Ascending aorta (tissue), 2 donors: ENCODE data around the gene R3HDM2. TPM values are rescaled to one million over a fixed set of nuclear protein-coding genes. Genes with fewer than 3 reads are reported as not detected.

ENCODE experiments used
- DNase-seq, 2 donors: peaks; one replicate each; pipeline ENCODE4 v3.0.0-alpha.2; 2019; ENCODE audit warnings: low spot score in 2 of 2
- H3K27ac ChIP-seq, 2 donors: fragments of 200-600 bp; sonication (generic); one replicate each; pipeline ENCODE4 v1.5.1; 2016 to 2017; ENCODE audit warnings: mild to moderate bottlenecking in 1 of 2
- H3K27me3 ChIP-seq: fragments of 200-600 bp; sonication (generic); one replicate; pipeline ENCODE4 v1.5.1; 2017
- H3K36me3 ChIP-seq, 2 donors: fragments of 200-600 bp; sonication (generic); one replicate each; pipeline ENCODE4 v1.5.1; 2016
- H3K4me1 ChIP-seq, 2 donors: fragments of 200-600 bp; sonication (generic); one replicate each; pipeline ENCODE4 v1.5.1; 2016 to 2017; ENCODE audit warnings: mild to moderate bottlenecking in 1 of 2
- H3K4me3 ChIP-seq, 2 donors: fragments of 200-600 bp; sonication (generic); one replicate each; pipeline ENCODE4 v1.5.1; 2016 to 2017; ENCODE audit warnings: mild to moderate bottlenecking in 1 of 2
- H3K9me3 ChIP-seq, 2 donors: fragments of 200-600 bp; sonication (generic); one replicate each; pipeline ENCODE4 v1.5.1; 2016
- intact Hi-C: fragments of 100-400 bp; cut with DNase I; formaldehyde crosslinking; loops from one replicate; pipeline ENCODE4 v1.15.1; 2023
- total RNA-seq: library from RNA; depleted of rRNA; stranded (reverse); fragments of >200 nt; gene quantifications from one replicate; pipeline ENCODE4 v1.1.0, GENCODE V29; 2016
- TF ChIP-seq, protein P1 (sequence below), 3 experiments: fragments of 200-600 bp in 2 of 3; fragments of 450-650 bp in 1 of 3; sonication (generic) in 2 of 3; IDR thresholded peaks; one replicate each; pipeline ENCODE4 v1.5.1; 2016 to 2019; ENCODE audit warnings: antibody characterized with exemption in 3 of 3, mild to moderate bottlenecking in 1 of 3, moderate library complexity in 1 of 3

The R3HDM2 gene
- total RNA-seq, 1 donor from 2014 or later, result 49.5 TPM

DNA sequence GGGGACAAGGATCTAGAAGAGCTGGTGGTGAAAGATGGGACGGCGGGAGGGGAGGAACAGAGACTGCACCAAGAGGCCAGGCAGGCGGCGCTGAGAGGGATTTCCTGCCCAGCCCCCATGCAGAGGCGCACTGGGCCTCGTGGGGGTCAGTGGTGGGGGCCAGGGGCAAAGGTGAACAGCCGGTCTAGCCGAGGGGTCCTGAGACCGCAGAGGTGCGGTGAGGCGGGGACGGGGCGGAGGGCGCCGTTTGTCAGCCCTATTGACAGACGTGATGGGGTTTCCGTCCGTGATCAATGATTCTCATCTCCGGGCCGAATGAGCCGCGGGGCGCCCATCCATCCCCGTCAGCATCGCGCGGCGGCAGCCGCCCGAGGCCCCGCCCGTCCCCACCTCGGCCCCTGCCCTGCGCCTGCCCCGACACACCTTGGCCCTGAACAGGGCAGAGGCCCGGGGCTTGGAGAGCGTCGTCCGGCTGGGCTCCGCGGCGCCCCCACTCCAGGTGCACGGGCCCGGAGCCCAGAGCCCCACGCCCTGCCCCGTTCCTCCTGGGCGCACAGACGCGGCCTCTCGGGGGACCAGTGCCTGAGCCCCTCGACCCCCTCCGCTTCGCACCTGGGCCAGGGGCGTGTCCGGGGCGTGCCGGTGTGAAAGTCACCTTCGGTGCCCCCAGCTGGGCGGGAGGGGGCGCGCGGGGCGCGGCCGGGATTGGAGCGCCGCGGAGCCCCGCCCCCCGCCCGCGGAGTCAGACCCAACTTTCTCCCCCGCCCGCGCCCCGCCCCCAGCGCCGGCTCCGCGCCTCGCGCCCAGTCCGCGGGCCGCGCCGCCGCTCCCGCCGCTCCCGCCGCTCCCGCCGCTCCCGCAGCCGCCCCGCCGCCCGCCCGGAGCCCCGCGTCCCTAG is 214.6 kb downstream of the R3HDM2 start, which contains the start of gene NXPH4:
Gene NXPH4, plus strand, starts transcription at position 781 of the 898 bp plus-strand sequence. CDS start 176 bp downstream, outside the sequence.
- Histone ChIP-seq H3K27me3 (no peaks in the 10 kb centered on the region), H3K9me3 (no peaks in the 10 kb centered on the region), H3K36me3 (peaks cover 10 to 14% of the 10 kb centered on the region in 2 donors), H3K4me1 (peaks cover 13 to 35% of the 10 kb centered on the region in 2 donors), H3K27ac (no peak within 1 kb of the TSS), H3K4me3 (peak within 1 kb of the TSS; percentile 61 to 70)
- intact Hi-C loops, result no loop called here
- TF ChIP-seq, protein P1, sequence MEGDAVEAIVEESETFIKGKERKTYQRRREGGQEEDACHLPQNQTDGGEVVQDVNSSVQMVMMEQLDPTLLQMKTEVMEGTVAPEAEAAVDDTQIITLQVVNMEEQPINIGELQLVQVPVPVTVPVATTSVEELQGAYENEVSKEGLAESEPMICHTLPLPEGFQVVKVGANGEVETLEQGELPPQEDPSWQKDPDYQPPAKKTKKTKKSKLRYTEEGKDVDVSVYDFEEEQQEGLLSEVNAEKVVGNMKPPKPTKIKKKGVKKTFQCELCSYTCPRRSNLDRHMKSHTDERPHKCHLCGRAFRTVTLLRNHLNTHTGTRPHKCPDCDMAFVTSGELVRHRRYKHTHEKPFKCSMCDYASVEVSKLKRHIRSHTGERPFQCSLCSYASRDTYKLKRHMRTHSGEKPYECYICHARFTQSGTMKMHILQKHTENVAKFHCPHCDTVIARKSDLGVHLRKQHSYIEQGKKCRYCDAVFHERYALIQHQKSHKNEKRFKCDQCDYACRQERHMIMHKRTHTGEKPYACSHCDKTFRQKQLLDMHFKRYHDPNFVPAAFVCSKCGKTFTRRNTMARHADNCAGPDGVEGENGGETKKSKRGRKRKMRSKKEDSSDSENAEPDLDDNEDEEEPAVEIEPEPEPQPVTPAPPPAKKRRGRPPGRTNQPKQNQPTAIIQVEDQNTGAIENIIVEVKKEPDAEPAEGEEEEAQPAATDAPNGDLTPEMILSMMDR (IDR thresholded peaks at IDR 0.05), result no peak
- DNase-seq, result no peak

- peaks cover 14 to 20% of the 10 kb centered on the region in 2 donors for H3K36me3 ChIP-seq
- H3K27ac ChIP-seq, result no peak overlapping the region
- no peaks in the 10 kb centered on the region for H3K9me3 ChIP-seq
- intact Hi-C loops, result no loop called here
- TF ChIP-seq, protein P1 (IDR thresholded peaks at IDR 0.05), result no peak
- peak overlapping the region in 1 of 2 donors; percentile 70 for H3K4me3 ChIP-seq
- H3K4me1 ChIP-seq, result peaks cover 13 to 35% of the 10 kb centered on the region in 2 donors
- DNase-seq, result no peak
- H3K27me3 ChIP-seq, result no peaks in the 10 kb centered on the region
Observed at GRCh38 chr12:57215668-57216013, 215.2 kb downstream of the R3HDM2 start.

DNA sequence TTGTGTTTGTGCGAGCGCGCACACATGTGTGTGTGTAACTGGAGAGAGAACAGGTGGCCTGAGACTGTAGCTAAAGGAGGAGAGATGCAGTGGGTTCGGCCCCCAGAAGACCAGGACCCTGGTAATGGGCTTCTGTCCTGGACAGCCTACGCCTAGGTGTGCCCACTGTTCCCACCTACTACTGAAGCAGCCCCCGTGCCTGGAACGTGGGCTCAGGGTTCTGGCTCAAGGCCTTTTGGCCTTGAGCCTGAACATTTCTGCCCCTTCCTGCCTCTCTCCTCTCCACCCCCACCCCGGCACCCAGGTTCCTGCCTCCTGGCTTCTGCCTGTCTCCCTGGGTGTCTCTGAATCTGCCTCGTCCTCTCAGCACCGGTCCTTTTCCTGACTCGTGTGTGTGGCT is 215.8 kb downstream of the R3HDM2 start:
- Histone ChIP-seq H3K9me3 (no peaks in the 10 kb centered on the region), H3K36me3 (peaks cover 19 to 26% of the 10 kb centered on the region in 2 donors), H3K27me3 (no peaks in the 10 kb centered on the region), H3K4me3 (no peak overlapping the region), H3K27ac (no peak overlapping the region), H3K4me1 (peaks cover 13 to 35% of the 10 kb centered on the region in 2 donors)
- TF ChIP-seq, protein P1 (IDR thresholded peaks at IDR 0.05), result no peak
- intact Hi-C loops, result no loop called here
- no peak for DNase-seq

DNA sequence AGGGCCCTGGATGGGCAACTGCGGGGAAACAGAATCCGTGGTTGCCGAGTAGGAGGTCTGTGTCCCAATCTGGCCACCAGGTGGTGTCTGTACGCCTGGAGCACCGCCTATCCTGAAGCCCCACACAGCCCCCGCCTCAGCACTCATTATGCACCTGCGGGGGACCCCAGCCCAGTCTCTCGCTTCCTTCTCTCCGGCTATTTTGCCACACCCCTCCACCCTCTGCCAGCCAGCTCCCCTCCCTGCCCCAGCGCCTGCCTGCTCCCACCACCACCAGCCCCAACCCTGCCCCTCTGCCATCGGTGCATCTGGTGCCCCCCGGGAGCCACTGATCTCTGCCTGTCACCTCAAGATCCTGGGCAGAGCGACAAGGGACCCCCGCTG is 216.5 kb downstream of the R3HDM2 start:
- TF ChIP-seq, protein P1 (IDR thresholded peaks at IDR 0.05), result peak; percentile 53 to 66 (median 65)
- DNase-seq, result no peak
- H3K4me1 ChIP-seq, result peaks cover 13 to 35% of the 10 kb centered on the region in 2 donors
- H3K36me3 ChIP-seq, result peaks cover 25 to 33% of the 10 kb centered on the region in 2 donors
- peak overlapping the region in 1 of 2 donors; percentile 31 for H3K27ac ChIP-seq
- no peaks in the 10 kb centered on the region for H3K27me3 ChIP-seq
- H3K9me3 ChIP-seq, result no peaks in the 10 kb centered on the region
- intact Hi-C loops, result loop anchor here (1.0 kb wide), 1 partner anchor 25 kb away; no protein-coding TSS in a partner anchor
- H3K4me3 ChIP-seq, result no peak overlapping the region

- Histone ChIP-seq H3K36me3 (peaks cover 30 to 38% of the 10 kb centered on the region in 2 donors), H3K4me3 (no peak overlapping the region), H3K27ac (peak overlapping the region in 1 of 2 donors; percentile 31), H3K4me1 (peaks cover 13 to 35% of the 10 kb centered on the region in 2 donors), H3K27me3 (no peaks in the 10 kb centered on the region), H3K9me3 (no peaks in the 10 kb centered on the region)
- intact Hi-C loops, result loop anchor here (1.0 kb wide), 2 partner anchors 25 to 29 kb away; no protein-coding TSS in a partner anchor
- no peak for DNase-seq
- TF ChIP-seq, protein P1 (IDR thresholded peaks at IDR 0.05), result no peak
Observed at GRCh38 chr12:57213763-57214397, 217.0 kb downstream of the R3HDM2 start.
